Upper lobe of left lung (tissue), 6 donors: ENCODE results near the gene PEX26. TPM values are rescaled to one million over a fixed set of nuclear protein-coding genes. Genes with fewer than 3 reads are reported as not detected.
"Not testable (repeated sequence)": the region's sequence is repeated elsewhere in the genome, so short reads cannot be mapped to it uniquely, and the experiment has no call there.

Source experiments
- ATAC-seq, 2 donors: fragments of 200-7000 bp; cut with Tn5 transposase; one replicate each; pipeline ENCODE4 v1.9.1; 2022; ENCODE audit warnings: mild to moderate bottlenecking in 2 of 2, moderate library complexity in 2 of 2; ENCODE audit not compliant: low FRiP score in 2 of 2
- DNase-seq, 2 donors: peaks; one replicate each; pipeline ENCODE4 v3.0.0-alpha.2; 2019 to 2020
- H3K27ac ChIP-seq, 4 donors: fragments of 200-600 bp; sonication (generic); one replicate each; pipeline ENCODE4 v1.5.1; 2016 to 2019
- H3K27me3 ChIP-seq, 4 donors: fragments of 200-600 bp; sonication (generic); one replicate each; pipeline ENCODE4 v1.5.1; 2017 to 2019
- H3K36me3 ChIP-seq, 4 donors: fragments of 200-600 bp; sonication (generic); one replicate each; pipeline ENCODE4 v1.5.1; 2016 to 2019
- H3K4me1 ChIP-seq, 4 donors: fragments of 200-600 bp; sonication (generic); one replicate each; pipeline ENCODE4 v1.5.1; 2018 to 2019
- H3K4me3 ChIP-seq, 4 donors: fragments of 200-600 bp; sonication (generic); one replicate each; pipeline ENCODE4 v1.5.1; 2017 to 2019; ENCODE audit warnings: mild to moderate bottlenecking in 2 of 4, moderate library complexity in 1 of 4
- H3K9me3 ChIP-seq, 4 donors: fragments of 200-600 bp; sonication (generic); one replicate each; pipeline ENCODE4 v1.5.1; 2018 to 2019
- EP300 ChIP-seq, 4 donors: sonication (generic); formaldehyde crosslinking; IDR thresholded peaks; one replicate each; pipeline ENCODE4 v1.5.1; 2017; ENCODE audit warnings: antibody characterized with exemption in 4 of 4, control low read depth in 2 of 4
- POLR2A ChIP-seq, 4 donors: fragments of 450-650 bp; IDR thresholded peaks; one replicate each; pipeline ENCODE4 v1.5.1; 2016 to 2017; ENCODE audit warnings: antibody characterized with exemption in 4 of 4, mild to moderate bottlenecking in 2 of 4
- POLR2AphosphoS5 ChIP-seq, 2 donors: sonication (generic); formaldehyde crosslinking; IDR thresholded peaks; one replicate each; pipeline ENCODE4 v1.5.1; 2017; ENCODE audit warnings: antibody characterized with exemption in 2 of 2
- WGBS, 2 donors: methylation state at CpG; one replicate each; pipeline ENCODE4 v1.1.5; 2017 to 2018; 5-methylcytosine and 5-hydroxymethylcytosine counted together
- total RNA-seq, 6 donors: library from RNA; depleted of rRNA in 4 of 6; stranded (reverse); fragments of >200 nt in 4 of 6; gene quantifications; one replicate each; pipeline versions ENCODE4 v1.1.0 to v1.2.1, GENCODE V29; 2016 to 2021
- TF ChIP-seq, protein P1 (sequence below), 6 experiments: fragments of 450-650 bp in 4 of 6; fragments of 200-600 bp in 2 of 6; sonication (generic) in 2 of 6; IDR thresholded peaks; one replicate each; pipeline ENCODE4 v1.5.1; 2016 to 2019; ENCODE audit warnings: antibody characterized with exemption in 6 of 6
- donor health status: DM: no; HTN: no; CAD: no; lungs with moderate emphysema.
- donor health status: DM: no; HTN: yes; CAD: no; lungs with severe emphysema.

Gene PEX26
- total RNA-seq, 6 donors from 2014 or later = 17.2 to 42.1 (median 32.9) TPM

- no peak overlapping the region for H3K27ac ChIP-seq
- TF ChIP-seq EP300 (IDR thresholded peaks at IDR 0.05) = no peak
- TF ChIP-seq, protein P1, sequence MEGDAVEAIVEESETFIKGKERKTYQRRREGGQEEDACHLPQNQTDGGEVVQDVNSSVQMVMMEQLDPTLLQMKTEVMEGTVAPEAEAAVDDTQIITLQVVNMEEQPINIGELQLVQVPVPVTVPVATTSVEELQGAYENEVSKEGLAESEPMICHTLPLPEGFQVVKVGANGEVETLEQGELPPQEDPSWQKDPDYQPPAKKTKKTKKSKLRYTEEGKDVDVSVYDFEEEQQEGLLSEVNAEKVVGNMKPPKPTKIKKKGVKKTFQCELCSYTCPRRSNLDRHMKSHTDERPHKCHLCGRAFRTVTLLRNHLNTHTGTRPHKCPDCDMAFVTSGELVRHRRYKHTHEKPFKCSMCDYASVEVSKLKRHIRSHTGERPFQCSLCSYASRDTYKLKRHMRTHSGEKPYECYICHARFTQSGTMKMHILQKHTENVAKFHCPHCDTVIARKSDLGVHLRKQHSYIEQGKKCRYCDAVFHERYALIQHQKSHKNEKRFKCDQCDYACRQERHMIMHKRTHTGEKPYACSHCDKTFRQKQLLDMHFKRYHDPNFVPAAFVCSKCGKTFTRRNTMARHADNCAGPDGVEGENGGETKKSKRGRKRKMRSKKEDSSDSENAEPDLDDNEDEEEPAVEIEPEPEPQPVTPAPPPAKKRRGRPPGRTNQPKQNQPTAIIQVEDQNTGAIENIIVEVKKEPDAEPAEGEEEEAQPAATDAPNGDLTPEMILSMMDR (IDR thresholded peaks at IDR 0.05) = no peak
- TF ChIP-seq POLR2A (IDR thresholded peaks at IDR 0.05) = no peak
- TF ChIP-seq POLR2AphosphoS5 (IDR thresholded peaks at IDR 0.05) = no peak
- no peak overlapping the region for H3K4me3 ChIP-seq
- ATAC-seq (peak in 1 of 2 donors; percentile 34), DNase-seq (no peak)
- no peaks in the 10 kb centered on the region for H3K9me3 ChIP-seq
- 80 to 85% methylated on average over 4 of the region's 4 CpGs for WGBS, 2 donors
- H3K4me1 ChIP-seq = no peaks in the 10 kb centered on the region
- no peaks in the 10 kb centered on the region for H3K36me3 ChIP-seq
- no peaks in the 10 kb centered on the region for H3K27me3 ChIP-seq
Observed at GRCh38 chr22:18101536-18101935, 23.7 kb downstream of the PEX26 start.

- 91 to 92% methylated on average over 14 of the region's 14 CpGs for WGBS, 2 donors
- DNase-seq (peak in 1 of 2 donors; percentile 60), ATAC-seq (no peak)
- Histone ChIP-seq H3K27me3 (no peaks in the 10 kb centered on the region), H3K36me3 (no peaks in the 10 kb centered on the region), H3K4me1 (no peaks in the 10 kb centered on the region), H3K4me3 (no peak overlapping the region), H3K27ac (no peak overlapping the region), H3K9me3 (no peaks in the 10 kb centered on the region)
- TF ChIP-seq EP300 (IDR thresholded peaks at IDR 0.05) (no peak), POLR2AphosphoS5 (IDR thresholded peaks at IDR 0.05) (no peak), POLR2A (IDR thresholded peaks at IDR 0.05) (no peak)
- TF ChIP-seq, protein P1 (IDR thresholded peaks at IDR 0.05) = no peak
Observed at GRCh38 chr22:18103527-18104269, 25.9 kb downstream of the PEX26 start.

GRCh38 chr22:18104566-18104965 lies 26.8 kb downstream of the PEX26 start:
- Histone ChIP-seq H3K27ac (no peak overlapping the region), H3K27me3 (no peaks in the 10 kb centered on the region), H3K4me3 (no peak overlapping the region), H3K9me3 (no peaks in the 10 kb centered on the region), H3K36me3 (no peaks in the 10 kb centered on the region), H3K4me1 (no peaks in the 10 kb centered on the region)
- DNase-seq (no peak), ATAC-seq (no peak)
- TF ChIP-seq, protein P1 (IDR thresholded peaks at IDR 0.05) = no peak
- no peak for TF ChIP-seq EP300 (IDR thresholded peaks at IDR 0.05)
- TF ChIP-seq POLR2AphosphoS5 (IDR thresholded peaks at IDR 0.05) = no peak
- no peak for TF ChIP-seq POLR2A (IDR thresholded peaks at IDR 0.05)
- WGBS, 2 donors = 100% methylated on average over 4 of the region's 4 CpGs

DNA sequence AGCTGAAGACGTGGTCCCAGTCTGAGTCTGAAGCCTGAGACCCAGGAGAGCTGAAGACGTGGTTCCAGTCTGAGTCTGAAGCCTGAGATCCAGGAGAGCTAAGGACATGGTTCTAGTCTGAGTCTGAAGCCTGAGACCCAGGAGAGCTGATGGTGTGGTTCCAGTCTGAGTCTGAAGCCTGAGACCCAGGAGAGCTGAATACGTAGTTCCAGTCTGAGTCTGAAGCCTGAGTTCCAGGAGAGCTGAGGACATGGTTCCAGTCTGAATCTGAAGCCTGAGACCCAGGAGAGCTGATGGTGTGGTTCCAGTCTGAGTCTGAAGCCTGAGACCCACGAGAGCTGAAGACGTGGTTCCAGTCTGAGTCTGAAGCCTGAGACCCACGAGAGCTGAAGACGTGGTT lies 28.2 kb downstream of the PEX26 start:
- H3K36me3 ChIP-seq, ATAC-seq, H3K27me3 ChIP-seq, H3K4me3 ChIP-seq, H3K27ac ChIP-seq, H3K9me3 ChIP-seq, DNase-seq: not testable (repeated sequence)
- peaks cover 10 to 13% (median 12%) of the 10 kb centered on the region in 4 donors for H3K4me1 ChIP-seq
- 91 to 94% methylated on average over 6 to 7 of the region's 7 CpGs for WGBS, 2 donors

DNA sequence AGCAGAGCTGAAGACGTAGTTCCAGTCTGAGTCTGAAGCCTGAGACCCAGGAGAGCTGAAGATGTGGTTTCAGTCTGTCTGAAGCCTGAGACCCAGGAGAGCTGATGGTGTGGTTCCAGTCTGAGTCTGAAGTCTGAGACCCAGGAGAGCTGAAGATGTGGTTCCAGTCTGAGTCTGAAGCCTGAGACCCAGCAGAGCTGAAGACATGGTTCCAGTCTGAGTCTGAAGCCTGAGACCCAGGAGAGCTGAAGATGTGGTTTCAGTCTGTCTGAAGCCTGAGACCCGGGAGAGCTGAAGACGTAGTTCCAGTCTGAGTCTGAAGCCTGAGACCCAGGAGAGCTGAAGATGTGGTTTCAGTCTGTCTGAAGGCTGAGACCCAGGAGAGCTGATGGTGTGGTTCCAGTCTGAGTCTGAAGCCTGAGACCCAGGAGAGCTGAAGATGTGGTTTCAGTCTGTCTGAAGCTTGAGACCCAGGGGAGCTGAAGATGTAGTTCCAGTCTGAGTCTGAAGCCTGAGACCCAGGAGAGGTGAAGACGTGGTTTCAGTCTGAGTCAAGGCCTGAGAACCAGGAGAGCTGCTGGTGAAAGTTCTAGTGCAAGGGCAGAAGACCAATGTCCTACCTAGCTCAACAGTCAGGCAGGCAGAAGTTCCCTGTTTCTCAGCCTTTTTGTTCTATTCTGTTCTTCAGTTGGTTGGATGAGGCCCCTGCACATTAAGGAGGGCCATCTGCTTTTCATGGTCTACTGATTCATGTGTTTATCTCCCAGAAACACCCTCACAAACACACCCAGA lies 29.0 kb downstream of the PEX26 start:
- ATAC-seq, H3K36me3 ChIP-seq, H3K9me3 ChIP-seq, H3K27ac ChIP-seq, H3K4me3 ChIP-seq, DNase-seq: not testable (repeated sequence)
- peaks cover 12 to 20% (median 14%) of the 10 kb centered on the region in 4 donors for H3K4me1 ChIP-seq
- H3K27me3 ChIP-seq = peaks cover 0 to 16% (median 6%) of the 10 kb centered on the region in 4 donors
- WGBS, 2 donors = 43 to 87% methylated on average over 3 to 4 of the region's 4 CpGs
